ENCODE results near the gene TTC28.
"Not testable (repeated sequence)": the region's sequence is repeated elsewhere in the genome, so short reads cannot be mapped to it uniquely, and the experiment has no call there.

TTC28 gene

DNA sequence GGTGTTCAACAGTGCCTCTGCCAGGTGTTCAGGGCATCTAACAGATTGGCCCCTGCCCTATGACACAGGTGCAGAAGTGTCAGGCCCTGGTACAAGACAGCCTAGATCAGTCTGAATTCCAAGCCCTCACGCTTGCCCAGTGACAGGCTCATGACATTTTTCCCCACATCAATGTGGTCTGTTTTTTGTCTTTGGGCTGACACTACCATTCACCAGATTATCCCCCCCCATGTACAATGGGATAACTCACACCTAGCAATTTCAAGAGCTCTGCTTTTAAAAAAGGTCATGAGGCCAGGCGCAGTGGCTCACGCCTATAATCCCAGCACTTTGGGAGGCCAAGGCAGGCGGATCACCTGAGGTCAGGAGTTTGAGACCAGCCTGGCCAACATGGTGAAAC lies 605.1 kb downstream of the TTC28 start:
- in situ Hi-C loops (cut with MboI; ENCODE audit: low sequenced_read_pairs) = no loop called here

DNA sequence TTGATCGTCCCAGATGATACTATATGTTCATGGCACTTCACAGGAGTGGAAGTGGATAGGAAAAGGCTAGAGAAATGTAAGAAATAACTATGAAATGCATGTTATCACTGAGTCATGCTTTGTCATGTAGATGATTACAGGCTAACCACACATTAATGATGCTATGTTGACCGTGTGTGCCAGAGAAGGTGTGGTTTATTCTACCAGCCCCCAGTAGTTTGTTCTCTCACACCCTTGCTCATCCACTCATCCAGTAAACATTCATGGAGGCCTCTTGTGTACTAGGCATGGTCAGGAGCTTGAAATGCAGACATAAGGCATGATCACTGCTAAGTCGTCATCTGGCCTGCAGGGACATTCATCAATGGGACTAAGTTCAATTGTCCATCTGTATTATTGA lies 607.6 kb downstream of the TTC28 start:
- in situ Hi-C loops (cut with MboI; ENCODE audit: low sequenced_read_pairs) = no loop called here

- in situ Hi-C loops (cut with MboI; ENCODE audit: low sequenced_read_pairs) = no loop called here
Observed at GRCh38 chr22:28068826-28069225, 610.8 kb downstream of the TTC28 start.

GRCh38 chr22:28064920-28065319 lies 614.7 kb downstream of the TTC28 start:
- in situ Hi-C loops (cut with MboI; ENCODE audit: low sequenced_read_pairs) = no loop called here

- in situ Hi-C loops (cut with MboI; ENCODE audit: low sequenced_read_pairs) = no loop called here
Observed at GRCh38 chr22:28063656-28064055, 616.0 kb downstream of the TTC28 start.

GRCh38 chr22:28060594-28060993 lies 619.0 kb downstream of the TTC28 start:
- in situ Hi-C loops (cut with MboI; ENCODE audit: low sequenced_read_pairs) = not testable (repeated sequence)

GRCh38 chr22:28058036-28058435 lies 621.6 kb downstream of the TTC28 start:
- in situ Hi-C loops (cut with MboI; ENCODE audit: low sequenced_read_pairs) = loop anchor here (10.0 kb wide), 1 partner anchor 527 kb away; no protein-coding TSS in a partner anchor

DNA sequence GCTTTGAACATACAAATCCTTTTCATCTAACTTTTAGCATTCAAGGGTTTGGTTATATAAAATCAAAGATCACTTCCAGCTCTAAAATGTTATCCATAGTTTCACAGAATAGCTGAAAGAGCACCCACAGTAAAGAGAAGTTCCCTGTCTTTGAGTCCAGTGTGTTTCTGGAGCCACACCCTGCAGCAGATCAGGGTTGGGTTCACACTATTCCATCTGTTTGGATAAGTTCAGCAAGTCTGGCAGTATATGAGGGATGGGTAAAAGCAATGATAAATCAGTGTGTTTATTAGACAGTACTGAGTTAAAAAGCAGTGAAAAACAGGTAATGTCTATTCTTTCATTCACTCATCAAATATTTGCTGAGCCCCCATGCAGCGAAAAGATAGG lies 624.8 kb downstream of the TTC28 start:
- in situ Hi-C loops (cut with MboI; ENCODE audit: low sequenced_read_pairs) = loop anchor here (10.0 kb wide), 1 partner anchor 530 kb away; no protein-coding TSS in a partner anchor

- in situ Hi-C loops (cut with MboI; ENCODE audit: low sequenced_read_pairs) = loop anchor here (10.0 kb wide), 1 partner anchor 531 kb away; no protein-coding TSS in a partner anchor
Observed at GRCh38 chr22:28053896-28054818, 625.5 kb downstream of the TTC28 start.

DNA sequence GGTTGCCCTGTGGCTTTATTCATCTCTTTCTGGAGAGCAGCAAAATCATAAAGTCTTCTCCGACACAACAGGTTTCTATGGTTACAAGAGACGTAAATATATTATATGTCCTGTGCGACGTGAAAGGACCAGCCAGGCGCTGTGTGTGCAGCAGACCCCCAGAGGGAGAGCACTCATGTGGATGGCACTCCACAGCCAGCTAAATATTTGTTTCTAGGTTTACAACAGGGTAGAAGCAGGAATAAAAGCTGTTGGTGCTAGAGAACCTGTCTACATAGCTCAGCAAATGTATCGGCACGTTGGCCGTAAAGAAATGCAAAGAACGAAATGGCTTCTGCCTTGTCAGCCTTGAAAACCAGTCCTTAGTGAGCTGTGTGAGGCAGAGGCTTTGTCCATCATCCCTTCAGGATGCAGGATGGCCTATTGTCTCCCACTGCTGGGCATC lies 626.8 kb downstream of the TTC28 start:
- in situ Hi-C loops (cut with MboI; ENCODE audit: low sequenced_read_pairs) = loop anchor here (10.0 kb wide), 1 partner anchor 532 kb away; no protein-coding TSS in a partner anchor

GRCh38 chr22:28051787-28052356 lies 627.8 kb downstream of the TTC28 start:
- in situ Hi-C loops (cut with MboI; ENCODE audit: low sequenced_read_pairs) = loop anchor here (10.0 kb wide), 1 partner anchor 533 kb away; no protein-coding TSS in a partner anchor

DNA sequence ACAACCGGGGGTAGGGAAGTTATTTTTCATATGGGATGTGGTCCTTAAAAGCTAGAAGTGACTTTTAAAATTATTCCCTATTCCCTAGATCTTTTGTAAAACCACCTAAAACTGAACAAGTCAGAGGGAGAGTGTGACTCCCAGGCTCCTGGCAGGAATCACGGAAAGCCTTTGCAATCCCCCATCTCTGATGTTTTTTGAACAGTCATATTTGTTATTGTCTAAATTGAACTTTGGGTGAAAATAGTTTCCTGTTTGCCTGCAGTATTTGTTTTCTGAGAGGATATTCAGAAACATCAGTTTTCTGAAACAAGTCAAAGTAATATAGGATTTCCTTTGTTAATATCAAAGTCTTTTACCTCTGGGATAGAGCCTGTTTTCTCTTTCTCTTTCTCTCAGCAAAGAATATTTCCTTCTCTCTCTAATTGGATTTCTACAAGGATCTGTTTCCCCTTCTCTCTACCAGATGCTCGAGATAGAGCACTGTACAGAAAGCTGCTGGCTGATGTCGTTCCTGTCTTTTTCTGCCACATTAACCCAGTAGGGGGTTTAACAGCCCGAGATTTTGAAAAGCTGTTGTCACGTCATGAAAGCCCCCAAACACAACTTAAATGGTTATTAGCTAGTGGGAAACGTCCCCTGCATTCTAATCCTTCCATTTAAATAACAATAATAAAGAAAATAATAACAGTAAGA lies 628.4 kb downstream of the TTC28 start:
- in situ Hi-C loops (cut with MboI; ENCODE audit: low sequenced_read_pairs) = loop anchor here (10.0 kb wide), 1 partner anchor 534 kb away; no protein-coding TSS in a partner anchor

DNA sequence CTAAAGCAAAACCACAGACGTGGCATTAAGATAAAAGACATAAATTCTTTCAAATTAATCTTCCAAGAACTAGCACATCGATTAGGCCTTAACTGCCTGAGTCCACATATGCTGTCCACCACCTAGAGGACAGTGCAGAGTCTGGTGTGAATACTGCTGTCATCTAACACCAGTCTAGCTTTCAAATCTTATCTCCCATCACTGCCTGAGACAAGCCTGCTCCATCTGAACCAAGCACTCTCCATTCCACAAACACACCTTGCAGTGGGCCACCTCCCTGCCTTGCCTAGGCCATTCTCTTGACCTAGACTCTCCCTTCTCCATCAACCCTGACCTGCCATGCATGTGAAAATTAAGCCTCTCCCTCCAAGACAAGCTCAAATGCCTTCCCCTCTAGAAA lies 631.1 kb downstream of the TTC28 start:
- in situ Hi-C loops (cut with MboI; ENCODE audit: low sequenced_read_pairs) = loop anchor here (25.0 kb wide), 1 partner anchor 789 kb away; no protein-coding TSS in a partner anchor

GRCh38 chr22:28047740-28048139 lies 631.9 kb downstream of the TTC28 start:
- in situ Hi-C loops (cut with MboI; ENCODE audit: low sequenced_read_pairs) = loop anchor here (25.0 kb wide), 1 partner anchor 790 kb away; no protein-coding TSS in a partner anchor

- in situ Hi-C loops (cut with MboI; ENCODE audit: low sequenced_read_pairs) = loop anchor here (25.0 kb wide), 1 partner anchor 791 kb away; no protein-coding TSS in a partner anchor
Observed at GRCh38 chr22:28046100-28046499, 633.5 kb downstream of the TTC28 start.

GRCh38 chr22:28044546-28045173 lies 635.0 kb downstream of the TTC28 start:
- in situ Hi-C loops (cut with MboI; ENCODE audit: low sequenced_read_pairs) = loop anchor here (25.0 kb wide), 1 partner anchor 793 kb away; no protein-coding TSS in a partner anchor

GRCh38 chr22:28043266-28043665 lies 636.4 kb downstream of the TTC28 start:
- in situ Hi-C loops (cut with MboI; ENCODE audit: low sequenced_read_pairs) = loop anchor here (25.0 kb wide), 1 partner anchor 794 kb away; no protein-coding TSS in a partner anchor

- in situ Hi-C loops (cut with MboI; ENCODE audit: low sequenced_read_pairs) = loop anchor here (25.0 kb wide), 1 partner anchor 802 kb away; no protein-coding TSS in a partner anchor
Observed at GRCh38 chr22:28034760-28035401, 644.8 kb downstream of the TTC28 start.

GRCh38 chr22:28034145-28034759 lies 645.4 kb downstream of the TTC28 start:
- in situ Hi-C loops (cut with MboI; ENCODE audit: low sequenced_read_pairs) = loop anchor here (25.0 kb wide), 1 partner anchor 803 kb away; no protein-coding TSS in a partner anchor

Data from HL-60/S4 treated with retinoic acid at 250 ng/mL for 4 days and 3 days (cell line).